Activated CD8-positive, alpha-beta memory T cell treated with anti-CD3 and anti-CD28 coated beads, Interleukin-2, amount 50 U/mL, for 1 hour (primary cell): ENCODE data around the gene ADGRE1.

Experiments used
- DNase-seq: peaks from one replicate; pipeline ENCODE4 v3.0.0-alpha.2; 2020; ENCODE audit errors: extremely low read depth

Gene ADGRE1

DNA sequence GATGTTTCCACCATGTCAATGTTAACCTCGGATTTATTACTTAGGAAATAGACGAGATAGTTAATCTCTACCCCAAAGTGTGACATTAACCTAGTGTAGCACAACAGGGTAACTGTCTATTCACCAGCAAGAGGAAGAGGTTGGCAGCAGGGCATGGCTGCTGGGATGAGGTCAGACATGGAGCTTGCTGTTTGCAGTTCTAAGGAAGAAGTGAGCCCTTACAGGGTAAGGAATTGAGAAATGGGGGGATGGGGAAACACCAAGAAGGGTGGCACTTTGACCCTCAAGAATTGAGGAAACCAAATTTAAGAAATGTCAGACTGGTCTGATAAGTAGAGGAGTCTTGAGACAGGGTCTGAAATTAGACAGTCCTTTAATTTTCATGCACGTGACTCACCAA, 71.4 kb downstream of the ADGRE1 start:
- DNase-seq = no peak

DNA sequence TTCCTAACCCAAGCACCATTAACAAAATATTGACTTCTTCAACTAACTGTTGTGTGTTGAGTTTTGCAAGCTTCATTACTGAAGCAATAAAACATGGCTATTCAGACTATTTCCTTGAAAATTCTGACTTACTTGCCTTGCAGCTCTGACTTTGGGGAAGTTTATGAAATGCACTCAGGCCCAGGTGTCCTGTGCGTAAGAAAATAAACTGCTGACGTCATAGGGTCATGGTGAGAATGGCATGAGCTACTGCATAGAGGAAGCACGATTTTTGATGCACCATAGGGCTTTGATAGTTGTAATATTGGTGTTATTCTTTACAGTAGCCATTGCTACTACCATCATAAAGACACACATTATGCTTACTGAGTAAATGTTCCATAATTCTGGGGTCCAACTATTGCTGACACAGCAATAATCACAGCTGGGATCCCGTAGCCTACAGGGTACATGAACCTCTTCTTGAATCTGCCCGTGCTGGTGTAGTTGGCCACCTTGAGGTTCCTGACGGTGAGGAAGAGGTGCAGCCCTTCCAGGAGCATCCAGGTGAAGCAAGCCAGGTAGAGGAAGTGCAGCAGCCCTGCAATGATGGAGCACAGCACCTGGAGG, 76.0 kb downstream of the ADGRE1 start:
- no peak for DNase-seq

DNA sequence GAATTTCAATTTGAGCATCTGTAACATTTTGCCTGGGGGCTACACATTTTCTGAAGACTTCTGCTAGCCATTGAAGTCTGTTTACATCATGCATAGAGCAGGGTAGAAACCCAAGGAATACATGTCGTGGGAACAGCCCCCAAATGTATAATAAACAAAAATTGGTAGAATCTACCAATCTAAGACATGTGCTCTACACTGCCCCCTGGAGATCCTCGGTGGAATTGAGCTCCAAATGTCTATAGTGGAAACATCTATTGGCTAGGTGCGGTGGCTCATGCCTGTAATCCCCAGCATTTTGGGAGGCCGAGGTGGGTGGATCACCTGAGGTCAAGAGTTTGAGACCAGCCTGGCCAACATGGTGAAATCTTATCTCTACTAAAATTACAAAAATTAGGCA, 76.6 kb downstream of the ADGRE1 start:
- DNase-seq = no peak

DNA sequence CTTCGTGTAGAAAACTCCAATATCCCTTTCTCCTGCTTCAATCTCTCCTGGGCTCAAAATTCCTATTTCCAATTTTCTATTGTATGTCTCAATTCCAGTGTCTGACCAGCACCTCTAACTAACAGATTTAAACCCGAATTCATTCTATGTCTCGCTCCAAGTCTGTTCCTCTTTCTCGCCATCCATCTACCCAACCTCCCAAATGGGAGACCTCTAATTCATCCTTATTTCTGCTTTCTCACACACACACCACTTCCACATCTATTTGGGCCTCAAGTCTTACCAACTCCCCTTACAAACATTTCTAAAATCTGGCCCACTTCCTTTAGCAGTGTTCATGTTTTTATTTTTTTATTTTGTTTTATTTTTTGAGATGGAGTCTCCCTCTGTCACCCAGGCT, 80.6 kb downstream of the ADGRE1 start:
- DNase-seq = no peak

DNA sequence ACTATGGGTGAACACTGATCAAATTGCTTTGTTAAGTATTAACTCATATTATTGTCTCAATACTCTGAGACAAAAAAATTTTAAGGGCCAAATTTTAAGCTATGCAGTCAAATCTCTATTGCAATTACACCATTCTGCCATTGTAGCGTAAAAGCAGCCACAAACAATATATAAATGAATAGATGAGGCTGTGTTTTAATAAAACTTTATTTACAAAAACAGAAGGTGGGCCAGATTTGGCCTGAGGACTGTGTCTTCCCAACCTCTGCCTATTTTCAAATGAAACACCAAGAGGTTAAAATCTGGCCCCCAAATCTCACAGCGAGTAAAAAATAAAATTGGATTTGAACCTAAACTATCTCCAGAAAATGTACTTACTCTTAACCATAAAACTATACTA, 82.1 kb downstream of the ADGRE1 start:
- DNase-seq = no peak

DNA sequence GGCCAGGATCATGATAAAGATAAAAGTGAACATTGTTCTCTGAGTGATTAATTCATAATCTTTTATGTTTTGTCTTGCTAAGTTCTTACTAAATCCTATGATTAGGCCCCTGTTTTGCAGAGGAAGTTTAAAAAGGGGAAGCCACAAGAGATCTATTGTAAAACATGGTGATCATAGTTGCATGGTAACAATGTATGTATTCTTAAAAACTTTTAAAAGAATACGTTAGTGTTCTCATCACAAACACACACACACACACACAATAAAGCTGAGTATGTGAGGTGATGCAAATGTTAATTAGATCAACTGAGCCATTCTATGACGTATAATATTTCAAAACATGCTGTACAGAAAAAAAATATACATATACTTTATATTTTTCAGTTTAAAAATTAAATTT, 82.6 kb downstream of the ADGRE1 start:
- DNase-seq = no peak

DNA sequence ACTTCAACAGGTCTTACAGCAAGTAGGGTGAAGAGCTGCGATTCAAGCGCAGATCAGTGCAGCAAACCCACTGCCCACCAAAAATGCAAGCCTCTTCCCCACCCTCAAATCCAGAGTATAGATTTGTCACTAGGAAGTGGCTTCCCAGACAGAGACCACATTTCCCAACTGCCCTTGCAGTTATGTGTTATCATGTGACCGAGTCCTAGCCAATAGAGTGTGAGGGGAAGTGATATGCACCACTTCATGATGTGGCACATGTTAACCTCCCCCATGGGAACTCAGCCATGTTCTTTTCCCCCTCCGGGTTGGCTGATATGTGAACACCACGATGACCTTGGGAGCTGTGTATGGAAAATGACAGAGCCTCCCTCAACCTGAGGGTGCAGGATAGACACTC, 83.1 kb downstream of the ADGRE1 start:
- no peak for DNase-seq

DNA sequence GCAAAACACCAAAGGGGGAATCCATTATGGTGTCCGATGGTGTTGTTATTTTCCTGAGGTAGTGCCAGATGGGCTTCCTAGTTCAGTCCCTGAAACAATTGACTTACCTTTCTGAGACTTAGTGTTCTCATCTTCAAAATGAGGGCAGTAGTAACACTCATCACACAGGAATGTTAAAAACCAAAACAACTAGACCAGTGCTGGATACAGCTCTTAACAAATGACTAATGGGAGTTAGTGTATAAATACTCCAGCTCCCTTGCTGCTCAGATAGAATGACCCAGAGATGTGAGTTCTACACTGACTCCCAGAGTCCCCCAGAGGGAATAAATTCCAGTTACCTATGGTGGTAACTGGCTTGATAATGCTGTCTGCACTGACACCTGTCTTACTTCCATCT, 84.0 kb downstream of the ADGRE1 start:
- no peak for DNase-seq

DNA sequence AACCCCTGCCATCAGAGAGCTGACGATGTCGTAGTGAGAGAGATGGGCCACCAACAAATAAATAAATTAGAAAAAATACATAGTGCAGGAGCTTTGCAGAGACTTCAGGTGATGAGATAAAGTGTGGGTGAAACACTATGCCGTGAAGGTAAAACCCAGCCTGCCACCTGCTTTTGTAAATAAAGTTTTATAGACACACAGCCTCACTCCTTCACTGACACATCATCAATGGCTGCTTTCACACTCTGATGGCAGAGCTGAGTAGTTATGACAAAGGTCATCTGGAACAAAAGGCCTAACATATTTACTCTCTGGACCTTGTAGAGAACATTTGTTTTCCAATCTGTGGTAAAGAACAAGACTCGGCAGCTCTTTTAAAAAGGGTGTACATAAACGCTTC, 88.8 kb downstream of the ADGRE1 start:
- DNase-seq = no peak

DNA sequence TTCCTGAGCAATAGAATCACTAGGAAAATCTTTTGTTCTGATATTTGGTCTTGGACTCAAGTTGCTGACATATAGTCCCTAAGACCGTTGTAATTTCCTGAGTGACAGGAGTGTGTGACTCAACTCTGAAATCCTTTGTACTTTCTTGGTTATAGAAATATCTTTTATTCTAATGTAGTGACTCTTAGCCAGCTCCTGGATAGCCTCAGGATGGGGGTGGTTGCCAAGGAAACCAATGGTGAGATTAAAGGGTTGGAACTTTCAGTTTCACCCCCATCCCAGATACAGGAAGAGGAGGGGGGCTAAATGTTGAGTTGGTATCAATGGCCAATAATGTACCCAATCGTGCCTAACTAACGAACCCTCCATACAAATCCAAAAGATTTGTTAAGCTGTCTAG, 92.0 kb downstream of the ADGRE1 start:
- DNase-seq = no peak

DNA sequence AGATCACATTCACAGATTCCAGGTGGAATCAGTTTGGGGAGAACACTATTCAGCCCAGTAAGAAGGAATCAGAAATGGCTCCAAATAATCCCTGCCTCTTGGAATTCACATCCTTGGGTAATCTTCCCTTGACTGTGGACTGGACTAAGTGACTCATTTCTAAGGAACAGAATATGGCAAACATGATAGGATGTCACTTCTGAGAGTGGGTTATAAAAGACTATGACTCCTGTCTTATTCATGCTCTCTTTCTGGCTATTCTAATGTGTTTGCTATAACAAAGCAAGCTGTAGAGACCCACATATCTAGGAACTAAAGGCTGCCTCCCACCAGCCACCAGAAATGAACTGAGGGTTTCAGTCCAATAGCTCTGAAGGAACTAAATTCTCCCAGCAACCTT, 96.1 kb downstream of the ADGRE1 start:
- no peak for DNase-seq

DNA sequence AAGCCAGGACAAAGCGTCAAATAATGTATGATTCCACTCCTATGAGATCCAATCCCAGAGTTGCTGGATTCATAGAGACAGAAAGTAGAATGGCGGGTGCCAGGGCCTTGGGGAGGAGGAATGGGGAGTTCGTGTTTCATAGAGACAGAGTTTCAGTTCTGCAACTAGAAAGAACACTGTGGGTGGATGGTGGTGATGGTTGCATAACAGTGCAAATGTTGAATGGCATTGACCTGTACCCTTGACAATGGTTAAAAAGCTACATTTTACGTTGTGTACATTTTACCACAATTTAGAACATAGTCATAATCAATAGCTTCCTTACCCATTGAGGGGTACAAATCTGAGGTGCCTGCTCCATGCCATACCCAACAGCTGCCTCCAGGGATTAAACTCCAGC, 100.5 kb downstream of the ADGRE1 start:
- DNase-seq = no peak

DNA sequence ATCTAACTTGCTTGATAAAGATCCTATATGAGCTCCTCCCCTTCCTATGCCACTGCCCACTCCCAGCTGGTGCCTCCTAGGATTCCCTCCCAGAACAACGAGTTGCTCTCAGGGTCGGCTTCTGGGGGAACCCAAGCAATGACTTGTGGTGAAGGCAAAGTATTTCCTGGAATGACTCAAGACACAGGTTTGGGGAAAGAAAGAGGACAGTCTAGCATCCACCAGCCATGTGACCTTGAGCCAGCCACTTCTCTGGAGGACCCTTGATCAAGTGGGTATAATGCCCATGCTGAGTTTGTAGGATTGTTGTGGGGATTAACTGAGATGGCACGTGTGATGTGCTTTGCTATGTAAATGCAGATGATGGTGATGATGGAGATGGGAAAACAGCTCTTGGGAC, 100.9 kb downstream of the ADGRE1 start:
- no peak for DNase-seq
